NK-92 (cell line): Measurements from ENCODE around the gene C1orf141.
"Not testable (repeated sequence)": the region's sequence is repeated elsewhere in the genome, so short reads cannot be mapped to it uniquely, and the experiment has no call there.

Experiments
- DNase-seq: peaks from one replicate; lab custom pipeline; 2025; ENCODE audit not compliant: unreplicated experiment; lab: John Stamatoyannopoulos, UW

The C1orf141 gene

DNA sequence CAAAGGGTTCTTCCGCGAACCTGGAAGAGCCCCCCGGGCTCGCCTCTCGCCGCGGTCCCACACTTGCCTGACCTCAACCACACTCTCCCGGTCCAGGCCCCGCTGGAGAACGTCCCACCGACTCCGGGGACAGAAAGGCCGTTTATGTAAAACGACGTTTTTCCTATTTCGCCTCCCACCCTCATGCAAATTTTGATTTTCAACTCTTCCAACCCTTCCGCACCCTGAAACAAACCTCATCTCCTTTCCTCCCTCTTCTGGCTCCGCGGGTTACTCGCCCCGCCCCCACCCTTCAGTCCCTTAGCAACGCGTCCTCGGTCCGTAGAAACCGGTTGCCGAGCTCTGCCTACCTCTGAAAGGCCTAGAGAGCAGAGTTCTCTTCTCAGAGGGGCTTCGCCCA, at the start of gene C1orf141:
TSS of gene C1orf141 (minus strand) at position 276 of the 400 bp plus-strand sequence. CDS start 7,730 bp downstream, outside the sequence.
- DNase-seq = no peak

DNA sequence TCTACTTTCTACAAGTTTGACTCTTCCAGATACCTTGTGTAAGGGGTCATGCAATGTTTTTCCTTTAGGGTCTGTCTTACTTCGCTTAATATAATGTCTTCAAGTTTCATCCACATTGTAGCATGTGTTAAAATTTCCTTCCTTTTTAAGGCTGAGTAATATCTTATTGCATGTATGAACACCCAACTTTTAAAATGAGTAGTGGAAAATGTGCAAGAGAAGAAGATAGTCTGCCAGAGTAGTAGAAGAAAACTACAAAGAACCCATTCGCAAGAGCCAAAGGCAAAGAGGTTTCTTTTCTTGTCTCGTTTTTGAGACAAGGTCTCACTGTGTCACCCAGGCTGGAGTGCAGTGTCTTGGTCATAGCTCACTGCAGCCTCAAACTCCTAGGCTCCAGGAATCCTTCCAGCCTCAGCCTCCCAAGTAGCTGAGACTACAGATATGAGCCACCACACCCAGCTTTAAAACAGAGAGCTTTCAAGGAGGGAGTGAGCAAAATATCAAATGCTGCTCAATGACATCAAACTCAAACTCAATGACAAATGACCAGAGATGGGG, 40.8 kb upstream of the C1orf141 start:
- DNase-seq = no peak

DNA sequence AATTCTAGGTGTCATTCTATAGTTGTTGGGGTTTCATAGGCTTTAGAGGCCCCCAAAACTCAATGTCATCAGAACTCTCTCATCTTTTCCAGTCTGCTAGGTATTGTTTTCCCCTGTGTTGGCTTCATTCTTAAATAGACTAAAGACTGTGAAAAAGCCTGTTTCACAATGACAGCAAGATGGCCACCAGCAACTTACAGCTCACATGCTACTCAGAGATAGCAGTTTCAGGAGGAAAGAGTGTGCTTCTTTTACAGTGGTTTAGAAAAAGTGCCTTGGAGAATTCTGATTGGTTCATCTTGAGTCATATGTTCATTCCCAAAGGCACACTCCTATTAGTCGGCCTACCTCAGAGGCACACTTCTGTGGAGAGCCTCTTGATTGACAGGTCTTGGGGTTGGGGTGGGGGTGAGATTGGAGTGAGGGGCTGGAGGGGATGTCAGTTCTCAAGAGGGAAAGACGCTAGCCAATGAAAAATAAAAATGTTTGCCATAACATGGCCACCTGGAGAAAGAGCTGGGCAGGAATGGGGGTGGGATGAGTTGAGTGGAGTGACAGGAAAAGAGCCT, 40.0 kb upstream of the C1orf141 start:
- no peak for DNase-seq

DNA sequence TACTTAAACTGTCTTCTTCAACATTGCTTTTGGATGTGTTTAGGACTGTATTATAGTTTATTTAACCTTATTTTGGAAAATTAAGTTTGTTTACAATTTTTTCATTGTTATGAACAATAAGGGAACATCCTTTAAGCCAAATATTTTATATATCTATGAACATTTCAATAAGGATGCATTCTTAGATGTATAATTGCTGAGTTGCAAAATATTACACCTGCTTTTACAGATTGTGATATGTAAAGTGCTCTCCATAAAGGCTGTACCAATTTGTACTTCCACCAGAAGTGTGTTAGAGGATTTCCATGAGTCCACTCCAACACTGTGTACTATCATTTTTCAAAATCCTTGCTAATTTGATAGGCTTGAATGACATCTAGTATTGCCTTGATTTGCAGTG, 39.2 kb upstream of the C1orf141 start:
- no peak for DNase-seq

DNA sequence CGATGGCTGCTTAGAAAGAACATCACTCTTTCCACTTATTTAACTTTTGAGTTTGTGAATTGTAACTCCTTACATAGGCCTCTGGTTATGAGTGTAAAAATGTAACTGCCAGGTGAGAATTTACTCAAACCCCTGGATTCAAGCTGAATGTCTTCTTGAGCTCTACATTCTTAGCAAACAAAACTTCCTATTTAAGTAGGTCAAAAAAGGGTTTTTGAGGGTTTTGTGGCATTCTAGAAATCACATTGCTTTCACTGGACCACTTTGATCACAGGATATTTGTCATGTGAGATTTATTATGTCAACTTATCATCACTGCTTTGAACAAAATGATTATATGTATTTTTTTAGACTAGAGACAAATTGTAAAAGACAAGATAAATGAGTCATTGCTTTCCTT, 37.2 kb upstream of the C1orf141 start:
- DNase-seq = no peak

DNA sequence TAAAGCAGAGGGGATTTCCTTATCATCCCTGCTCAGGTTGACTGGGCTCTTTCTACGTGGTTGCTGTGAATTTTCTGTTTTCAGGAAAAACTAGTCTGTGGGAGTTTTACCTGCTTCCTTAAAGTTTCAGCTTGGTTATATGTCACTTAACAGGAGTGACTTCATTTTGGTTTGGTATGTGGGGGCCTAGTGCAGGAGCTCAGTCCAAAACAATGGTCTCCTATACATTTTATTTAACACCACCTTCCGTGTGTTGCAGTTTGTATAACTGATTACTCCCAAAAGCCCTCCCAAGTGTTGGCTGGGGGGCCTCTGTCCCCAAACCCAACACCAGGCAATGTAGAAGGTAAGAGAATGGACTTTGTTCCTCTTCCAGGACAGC, 36.8 kb upstream of the C1orf141 start:
- no peak for DNase-seq

DNA sequence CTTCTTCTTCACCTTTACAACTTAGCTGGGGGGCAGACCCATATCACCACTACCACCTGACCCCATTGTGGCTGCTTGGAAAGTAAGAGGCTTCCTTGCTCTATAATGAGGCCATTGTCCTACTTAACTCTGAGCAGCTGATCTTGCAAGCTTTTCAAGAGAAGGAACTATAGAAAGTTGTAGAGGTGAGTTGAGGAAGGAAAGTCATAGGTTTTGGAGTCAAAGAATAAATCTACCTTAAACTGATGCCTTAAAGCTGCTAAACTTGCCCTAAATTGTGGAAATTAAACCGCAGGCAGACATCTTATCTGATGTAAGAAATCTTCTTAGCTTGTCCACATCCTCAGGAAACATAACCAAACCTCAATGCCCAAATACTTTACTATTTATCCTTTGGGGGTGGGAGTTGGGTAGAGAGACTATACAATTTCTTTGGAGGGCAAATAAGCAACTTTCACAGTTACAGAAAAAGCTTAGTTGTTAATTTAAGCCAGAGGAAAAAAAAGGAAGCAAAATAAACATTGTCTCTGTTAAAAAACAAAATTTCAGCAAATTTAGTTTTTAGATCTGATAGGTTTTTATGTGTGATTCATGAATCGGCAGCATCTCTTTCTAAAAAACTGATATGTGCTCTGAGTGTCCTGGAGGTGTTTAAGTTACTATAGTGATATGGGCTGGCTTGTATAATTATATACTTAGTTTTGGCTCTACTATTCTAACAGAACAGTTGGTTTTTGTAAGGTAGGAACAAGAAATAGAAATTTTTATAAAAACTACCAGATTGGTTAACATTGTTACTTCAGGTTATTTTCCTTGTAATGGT, 36.2 kb upstream of the C1orf141 start:
- no peak for DNase-seq

DNA sequence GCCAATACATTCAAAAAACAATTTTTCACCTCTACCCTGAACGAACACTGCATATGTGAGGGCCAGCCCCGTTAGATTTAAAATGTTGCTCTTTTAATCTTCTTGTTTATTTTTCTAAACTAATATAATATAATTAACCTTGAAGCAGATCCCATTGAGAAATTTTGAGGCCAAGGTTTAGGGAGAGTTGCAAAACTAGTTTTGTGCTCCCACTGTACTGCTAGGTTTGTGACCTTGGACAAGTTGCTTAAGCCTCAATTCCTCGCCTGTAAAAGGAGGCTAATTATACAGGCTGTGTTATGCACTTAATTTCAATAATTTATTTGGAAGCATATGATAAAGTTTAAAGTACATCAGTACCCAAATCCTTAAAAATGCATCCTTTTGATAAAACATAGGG, 35.2 kb upstream of the C1orf141 start:
- no peak for DNase-seq

DNA sequence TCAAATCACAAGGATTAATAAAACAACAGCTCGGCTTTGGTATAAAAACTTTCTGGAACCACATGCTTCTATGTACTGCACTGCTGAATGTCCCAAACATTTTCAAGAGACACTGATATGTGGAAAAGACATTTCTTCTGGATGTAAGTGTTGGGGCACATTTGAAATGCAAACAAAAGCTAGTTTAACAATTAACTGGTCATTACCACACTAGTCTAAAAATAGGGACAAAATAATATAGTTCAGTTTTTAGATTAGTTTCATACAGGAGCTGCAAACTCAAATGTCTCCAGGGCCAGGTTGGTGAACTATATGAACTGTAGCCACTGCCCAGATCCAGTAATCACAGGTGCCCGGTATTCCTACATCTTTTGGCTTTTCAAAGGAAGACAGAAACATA, 34.7 kb upstream of the C1orf141 start:
- DNase-seq = no peak

DNA sequence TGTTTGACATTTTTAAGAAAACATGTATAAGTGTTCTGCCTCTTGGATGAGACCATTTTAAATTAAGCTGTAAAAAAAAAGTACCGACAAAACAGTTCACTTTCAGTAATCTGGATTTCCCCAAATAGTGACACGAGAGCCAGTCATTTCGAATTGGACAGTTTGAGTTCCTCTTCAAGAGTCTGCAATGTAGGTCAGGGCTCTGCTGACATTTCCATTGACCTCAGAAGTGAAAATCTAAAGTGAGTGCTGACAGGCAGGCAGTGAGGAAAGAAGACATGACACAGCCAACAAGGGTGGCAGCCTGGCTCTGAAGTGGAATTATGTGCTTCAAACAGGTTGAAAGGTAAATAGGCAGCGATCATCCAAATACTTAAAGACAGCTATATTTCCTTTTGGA, 31.4 kb upstream of the C1orf141 start, which contains the start of gene IL23R:
TSS of gene IL23R (plus strand) at position 259 of the 400 bp plus-strand sequence. CDS start 1,667 bp downstream, outside the sequence.
- no peak for DNase-seq

DNA sequence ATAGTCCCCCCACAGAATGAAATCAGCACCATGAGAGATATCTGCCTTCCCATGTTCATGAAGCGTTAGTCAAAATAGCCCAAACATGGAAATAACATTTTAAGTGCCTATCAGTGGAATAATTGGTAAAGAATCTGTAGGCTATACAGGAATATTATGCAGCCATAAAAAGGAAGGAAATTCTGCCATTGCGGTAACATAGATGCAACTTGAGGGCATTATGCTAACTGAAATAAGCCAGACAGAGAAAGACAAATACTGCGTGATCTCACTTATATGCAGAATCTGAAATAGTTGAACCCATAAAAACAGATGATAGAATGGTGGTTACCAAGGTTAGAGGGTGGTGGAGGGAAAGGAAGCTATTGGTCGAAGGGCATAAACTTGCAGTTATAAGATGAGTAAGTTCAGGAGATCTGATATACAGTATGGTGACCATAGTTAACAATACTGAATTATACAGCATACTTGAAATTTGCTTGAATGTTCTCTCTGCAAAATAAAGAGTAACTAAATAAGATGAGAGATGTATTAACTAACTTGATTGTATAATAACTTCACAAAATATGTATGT, 30.8 kb upstream of the C1orf141 start:
- no peak for DNase-seq

DNA sequence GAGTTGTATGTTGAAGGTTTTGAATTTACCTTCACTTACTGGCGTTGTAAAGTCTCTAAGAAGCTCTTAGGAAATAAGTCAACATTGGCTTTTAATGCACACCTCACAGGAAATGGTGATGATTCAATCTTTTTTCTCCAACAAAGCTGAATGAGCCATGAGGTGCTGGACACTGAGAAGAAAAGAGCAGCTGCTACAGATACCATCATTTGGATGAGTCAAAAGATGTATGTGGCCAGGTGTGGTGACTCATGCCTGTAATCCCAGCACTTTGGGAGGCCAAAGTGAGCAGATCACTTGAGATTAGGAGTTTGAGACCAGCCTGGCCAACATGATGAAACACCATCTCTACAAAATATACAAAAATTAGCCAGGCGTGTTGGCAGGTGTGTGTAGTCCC, 28.2 kb upstream of the C1orf141 start:
- DNase-seq = no peak

DNA sequence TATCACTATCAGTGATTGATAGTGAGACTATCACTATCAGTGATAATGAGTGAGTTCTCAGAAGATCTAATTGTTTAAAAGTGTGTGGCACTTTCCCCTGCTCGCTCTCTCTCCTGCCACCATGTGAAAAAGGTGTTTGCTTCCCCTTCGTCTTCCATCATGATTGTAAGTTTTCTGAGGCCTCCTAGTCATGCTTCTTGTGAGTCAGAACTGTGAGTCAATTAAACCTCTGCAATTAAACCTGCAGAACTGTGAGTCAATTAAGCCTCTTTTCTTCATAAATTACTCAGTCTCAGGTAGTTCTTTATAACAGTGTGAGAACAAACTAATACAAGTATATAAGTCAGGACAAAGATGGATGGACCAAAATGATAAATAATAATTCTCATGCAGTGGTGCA, 24.5 kb upstream of the C1orf141 start:
- DNase-seq = no peak

DNA sequence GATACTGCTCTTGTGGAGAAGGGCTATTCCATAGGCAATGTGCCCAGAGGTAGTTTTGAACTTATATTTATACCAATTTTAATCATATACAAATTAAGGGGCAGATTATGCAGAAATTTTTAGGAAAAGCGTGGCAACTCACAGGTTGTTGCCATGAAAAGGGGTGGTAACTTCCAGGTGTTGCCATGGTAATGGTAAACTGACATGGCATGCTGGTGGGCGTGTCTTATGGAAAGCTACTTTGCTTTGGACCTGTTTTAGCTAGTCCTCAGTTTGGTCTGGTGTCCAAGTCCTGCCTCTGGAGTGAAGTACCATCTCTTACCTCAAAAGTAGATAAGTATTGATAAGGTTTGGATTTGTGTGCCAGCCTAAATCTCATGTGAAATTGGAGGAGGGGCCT, 23.6 kb upstream of the C1orf141 start:
- no peak for DNase-seq

DNA sequence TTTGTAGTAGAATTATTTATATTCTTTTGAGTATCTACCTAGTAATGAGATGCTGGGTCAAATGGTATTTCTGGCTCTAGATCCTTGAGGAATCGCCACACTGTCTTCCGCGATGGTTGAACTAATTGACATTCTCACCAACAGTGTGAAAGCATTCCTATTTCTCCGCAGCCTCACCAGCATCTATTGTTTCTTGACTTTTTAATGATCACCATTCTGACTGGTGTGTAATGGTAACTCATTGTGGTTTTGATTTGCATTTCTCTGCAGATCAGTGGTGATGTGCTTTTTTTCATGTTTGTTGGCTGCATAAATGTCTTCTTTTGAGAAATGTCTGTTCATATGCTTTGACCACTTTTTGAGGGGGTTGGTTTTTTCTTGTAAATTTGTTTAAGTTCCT, 16.2 kb upstream of the C1orf141 start:
- DNase-seq = no peak

DNA sequence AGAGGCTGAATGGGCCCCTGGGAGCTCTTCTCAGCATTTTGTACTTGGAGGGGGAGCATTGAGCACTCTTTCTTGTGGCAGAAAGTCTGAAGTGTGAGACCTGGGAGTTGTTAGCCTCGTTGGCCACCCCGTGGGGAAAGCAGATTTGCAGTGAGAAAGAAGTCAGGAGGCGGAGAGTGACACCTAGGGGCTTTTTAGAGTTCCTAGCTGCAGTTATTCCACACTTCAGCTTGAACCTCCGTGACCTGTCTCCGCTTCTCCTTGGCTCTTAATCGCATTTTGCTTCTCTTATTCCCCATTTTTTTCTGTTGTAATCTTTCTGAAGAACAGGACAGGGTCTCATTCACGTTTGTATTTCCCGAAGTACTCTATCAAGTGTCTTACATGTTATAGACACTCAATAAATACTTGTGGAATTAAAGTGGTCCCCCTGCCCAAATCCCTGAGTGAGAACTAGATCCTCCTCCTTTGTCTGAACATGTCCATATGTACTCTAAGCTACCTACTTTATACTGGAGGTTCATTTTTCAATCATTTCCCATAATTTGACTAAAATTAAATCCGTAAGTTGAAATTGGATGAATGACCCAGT, 14.5 kb upstream of the C1orf141 start:
- DNase-seq = no peak

DNA sequence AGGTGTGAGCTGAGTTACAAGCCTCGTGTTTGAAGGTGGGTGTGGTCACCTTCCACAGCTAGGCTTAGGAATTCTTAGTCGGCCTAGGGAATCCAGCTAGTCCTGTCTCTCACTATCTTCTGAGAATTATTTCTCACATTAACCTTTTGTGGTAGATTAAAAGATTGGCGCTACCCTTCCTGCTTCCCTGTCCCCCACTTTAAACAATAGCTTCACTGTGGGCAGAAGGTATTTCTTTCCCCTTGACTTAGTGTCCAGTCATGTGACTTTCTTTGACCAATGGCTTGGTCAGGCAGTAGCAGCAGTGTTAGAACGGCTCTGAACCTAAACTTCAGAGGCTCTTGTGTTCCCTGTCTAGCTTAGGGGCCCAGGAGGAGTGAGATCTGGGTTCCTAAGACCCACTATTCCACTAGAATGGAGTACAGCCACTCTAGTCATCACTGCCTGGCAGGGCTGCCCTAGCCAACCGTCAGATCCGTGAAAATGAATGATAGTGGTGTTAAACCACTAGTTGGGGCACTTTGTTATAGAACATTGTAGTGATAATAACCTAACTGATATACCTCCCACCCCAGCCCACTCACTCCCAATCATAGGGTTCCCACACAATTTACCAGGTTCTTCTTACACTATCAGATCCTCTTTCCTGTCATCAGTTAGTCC, 13.9 kb upstream of the C1orf141 start:
- DNase-seq = no peak

DNA sequence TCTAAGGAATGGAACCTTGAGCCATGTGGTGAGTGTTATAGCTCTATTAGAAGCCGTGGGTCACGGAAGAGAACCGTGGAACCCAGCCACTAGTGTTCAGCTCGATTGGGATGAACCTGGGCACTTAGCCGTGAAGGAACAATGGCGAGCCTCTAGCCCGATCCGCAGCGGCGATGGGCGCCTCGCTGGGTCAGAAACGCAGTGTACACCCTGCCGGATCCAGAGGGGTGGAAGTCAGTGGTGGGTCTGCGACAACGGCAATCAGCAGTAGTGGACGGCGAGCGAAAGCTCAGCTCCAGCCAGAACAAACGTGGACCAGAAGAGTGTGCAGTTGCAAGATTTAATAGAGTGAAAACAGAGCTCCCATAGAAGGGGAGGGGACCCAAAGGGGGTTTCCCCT, 13.2 kb upstream of the C1orf141 start:
- not testable (repeated sequence) for DNase-seq

DNA sequence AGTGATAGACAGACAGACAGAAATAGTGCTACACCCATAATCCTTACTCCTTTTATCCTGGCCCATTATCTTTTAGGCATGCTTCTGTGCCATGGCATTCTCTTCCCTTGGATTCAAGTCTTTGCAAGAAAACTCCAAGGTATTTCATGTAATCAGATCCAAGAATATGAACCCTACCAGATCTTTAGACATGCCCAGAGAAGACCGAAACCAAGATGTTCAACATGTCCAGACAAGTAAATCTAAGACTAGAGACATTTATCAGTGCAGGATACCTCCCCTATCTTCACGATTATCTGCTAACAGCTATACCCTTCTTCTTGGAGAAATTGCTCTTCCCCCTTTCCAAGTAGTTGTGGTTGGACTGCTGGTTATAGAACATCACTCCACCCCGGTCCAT, 11.8 kb upstream of the C1orf141 start:
- DNase-seq = no peak

DNA sequence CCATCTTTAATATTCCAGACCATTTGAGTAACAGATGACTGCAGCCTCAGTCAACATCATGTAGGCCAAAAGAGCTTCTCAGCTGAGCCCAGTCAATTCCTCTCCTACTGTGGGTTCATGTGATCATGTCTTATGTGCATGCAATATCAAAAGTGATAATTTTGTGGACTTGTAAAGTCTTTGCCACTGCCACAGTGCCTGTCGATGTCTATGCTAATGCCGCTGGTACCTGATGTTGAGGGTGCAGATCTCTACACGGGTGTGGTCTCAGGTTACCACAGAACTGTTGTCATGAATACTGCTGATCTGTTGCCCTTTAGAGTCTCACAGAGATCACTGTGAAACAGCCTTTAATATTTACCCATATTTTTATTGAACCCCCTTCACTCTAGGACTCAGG, 11.3 kb upstream of the C1orf141 start:
- no peak for DNase-seq

DNA sequence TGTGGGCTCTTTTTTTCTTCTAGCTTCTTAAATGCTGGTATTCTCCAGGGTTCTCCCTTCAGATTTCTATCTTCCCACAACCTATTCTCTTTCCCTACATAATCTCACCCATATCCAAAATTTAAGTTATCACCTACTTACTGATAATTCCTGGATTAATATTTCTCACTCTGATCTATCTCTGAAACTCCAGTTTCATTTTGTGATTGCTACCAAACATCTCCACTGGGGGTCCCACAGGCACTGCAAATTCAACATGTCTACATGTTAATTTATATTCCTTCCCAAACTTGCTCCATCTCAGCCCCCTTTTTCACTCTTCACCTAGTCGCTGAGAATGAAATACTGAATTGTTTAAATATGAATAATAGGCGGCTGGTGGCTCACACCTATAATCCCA, 9.9 kb upstream of the C1orf141 start:
- no peak for DNase-seq
